Stimulated activated CD8-positive, alpha-beta memory T cell treated with anti-CD3 and anti-CD28 coated beads, Interleukin-15, amount 100 ng/mL, for 48 hours (primary cell): ENCODE measurements around the gene MBTPS1.
"Not testable (repeated sequence)": the region's sequence is repeated elsewhere in the genome, so short reads cannot be mapped to it uniquely, and the experiment has no call there.

Source experiments
- DNase-seq, 2 donors: peaks; one replicate each; pipeline ENCODE4 v3.0.0-alpha.2; 2020; ENCODE audit warnings: low read depth in 2 of 2

The MBTPS1 gene

DNA sequence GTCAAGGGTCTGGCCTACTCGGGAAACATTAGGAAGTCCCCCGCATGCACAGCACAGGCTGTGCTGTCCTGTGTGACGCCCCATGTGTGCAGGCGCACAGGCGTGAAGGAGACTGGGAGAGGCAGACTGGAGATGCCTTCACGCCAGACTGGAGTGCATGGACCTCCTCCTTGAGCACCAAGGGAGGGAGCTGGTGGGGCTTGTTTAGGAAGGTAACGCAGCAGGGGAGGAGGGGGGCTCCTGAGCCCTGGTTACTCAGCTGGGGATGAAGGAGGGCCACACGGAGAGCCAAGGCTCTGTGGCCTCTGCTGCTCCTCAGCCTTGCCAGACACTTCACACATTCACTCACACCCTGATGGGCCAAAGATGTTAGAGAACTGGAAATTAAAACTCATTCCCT, 20.5 kb upstream of the MBTPS1 start:
- DNase-seq: no peak

DNA sequence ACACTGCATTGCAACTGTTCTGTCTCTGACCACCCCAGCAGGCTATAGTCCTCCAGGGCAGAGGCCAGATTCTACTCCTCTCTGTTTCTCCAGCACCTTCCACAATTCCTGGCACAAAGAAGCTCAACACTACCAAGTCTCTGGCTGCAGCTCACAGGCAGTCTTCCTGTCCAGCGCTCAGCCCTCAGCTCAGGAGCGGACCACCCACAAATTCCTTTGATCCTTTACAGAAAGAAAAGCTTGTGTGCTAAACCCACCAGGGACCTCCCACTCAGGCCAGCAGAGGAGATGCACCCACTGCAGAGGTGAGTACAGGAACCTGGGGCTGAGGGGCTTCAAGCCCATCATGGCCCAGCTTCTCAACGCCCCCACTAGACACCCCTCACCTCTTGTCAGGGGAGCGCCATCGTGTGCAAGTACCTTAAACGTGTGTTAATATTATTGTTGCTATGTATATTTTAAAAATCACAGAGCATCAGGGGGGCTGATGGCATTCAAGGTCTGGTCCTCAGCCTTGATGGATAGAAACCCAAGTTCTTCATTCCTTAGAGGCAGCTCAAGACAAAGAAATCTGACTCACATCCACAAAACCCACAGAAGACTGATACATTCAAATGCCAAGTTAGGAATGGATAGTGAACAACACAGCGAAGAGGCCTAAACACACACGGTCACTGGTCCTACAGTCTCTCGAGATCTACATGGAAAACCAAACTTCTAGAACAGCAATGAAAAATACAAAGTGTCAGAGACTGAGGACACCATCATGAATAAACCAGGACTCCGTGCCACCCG, 19.8 kb upstream of the MBTPS1 start:
- no peak for DNase-seq

DNA sequence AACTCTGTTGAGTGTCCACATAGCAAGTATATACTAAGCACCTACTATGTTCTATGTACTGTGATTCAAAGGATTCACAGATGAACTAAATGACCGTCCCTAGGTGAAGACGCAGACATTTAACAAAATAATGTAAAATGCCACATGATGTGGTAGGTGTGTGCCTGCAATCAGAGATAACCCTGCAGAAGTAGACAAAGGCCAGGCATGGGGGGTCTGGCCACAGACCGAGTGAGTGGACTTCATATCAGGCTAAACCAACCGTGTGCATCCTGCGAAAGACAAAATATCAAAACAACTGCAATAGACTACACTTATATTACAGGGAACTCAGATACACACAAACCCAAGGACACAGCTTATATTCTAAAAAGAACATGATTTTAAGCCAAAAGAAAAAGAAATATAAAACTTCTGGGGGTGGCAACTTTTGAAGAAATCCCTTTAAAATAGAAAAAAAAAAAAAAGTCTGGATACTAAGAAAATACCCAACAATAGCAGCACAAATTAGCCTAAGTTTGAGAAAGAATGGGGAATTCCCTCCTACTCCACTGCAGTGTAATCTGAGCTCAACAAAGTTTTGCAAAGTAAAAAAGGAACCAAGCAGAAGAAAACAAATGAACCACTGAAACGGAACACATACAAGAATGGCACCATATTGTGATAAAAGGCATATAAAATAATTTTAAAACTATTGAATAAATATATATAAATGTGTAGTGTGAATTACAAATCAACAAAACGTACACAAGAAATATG, 16.0 kb upstream of the MBTPS1 start:
- no peak for DNase-seq

DNA sequence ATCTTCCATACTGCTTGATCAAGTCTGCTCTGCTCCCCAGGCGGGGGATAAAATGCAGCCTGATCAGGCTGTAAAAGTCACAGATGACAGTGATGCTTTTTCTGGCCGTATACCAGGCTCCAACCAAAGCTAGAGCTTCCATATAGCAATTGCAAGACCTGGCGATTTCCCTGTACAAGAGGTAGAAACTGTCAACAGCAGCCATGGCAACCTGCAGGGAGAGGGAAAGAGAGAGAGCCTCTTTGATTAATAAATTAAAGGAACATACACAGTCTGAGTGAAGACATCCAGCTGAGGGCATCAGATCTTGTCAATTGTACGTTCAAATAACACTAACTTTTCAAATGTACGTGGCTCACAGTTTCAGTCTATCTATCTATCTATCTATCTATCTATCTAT, 14.4 kb upstream of the MBTPS1 start:
- DNase-seq: no peak

DNA sequence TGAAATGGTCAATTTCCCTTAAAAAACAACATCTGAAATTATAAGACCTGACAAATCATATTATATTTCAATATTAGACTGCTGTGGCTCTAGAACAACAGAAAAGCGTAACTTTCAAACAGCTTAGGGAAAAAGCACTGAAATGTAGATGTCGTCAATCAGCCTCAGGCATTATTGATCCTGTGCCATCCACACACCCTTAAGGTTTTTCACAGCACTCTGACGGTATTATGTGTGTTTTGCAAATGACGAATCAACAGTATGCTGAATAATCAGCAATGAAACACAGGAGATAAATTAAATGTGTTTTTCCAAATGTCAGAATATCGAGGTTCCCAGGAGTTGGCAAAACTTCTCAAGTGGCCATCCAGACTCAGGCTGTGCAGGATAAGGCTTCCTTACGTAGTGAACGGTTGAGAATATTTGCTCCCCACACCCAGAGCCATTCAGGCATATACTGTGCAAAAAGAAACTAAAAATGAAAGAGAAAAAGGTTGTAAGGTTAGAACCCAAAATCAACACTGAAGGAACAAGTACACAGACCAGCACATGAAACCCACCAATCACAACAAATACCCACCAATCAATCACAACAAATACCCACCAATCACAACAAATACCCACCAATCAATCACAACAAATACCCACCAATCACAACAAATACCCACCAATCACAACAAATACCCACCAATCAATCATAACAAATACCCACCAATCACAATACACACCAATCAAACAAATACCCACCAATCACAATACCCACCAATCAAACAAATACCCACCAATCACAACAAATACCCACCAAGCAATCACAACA, 7.7 kb upstream of the MBTPS1 start:
- no peak for DNase-seq

DNA sequence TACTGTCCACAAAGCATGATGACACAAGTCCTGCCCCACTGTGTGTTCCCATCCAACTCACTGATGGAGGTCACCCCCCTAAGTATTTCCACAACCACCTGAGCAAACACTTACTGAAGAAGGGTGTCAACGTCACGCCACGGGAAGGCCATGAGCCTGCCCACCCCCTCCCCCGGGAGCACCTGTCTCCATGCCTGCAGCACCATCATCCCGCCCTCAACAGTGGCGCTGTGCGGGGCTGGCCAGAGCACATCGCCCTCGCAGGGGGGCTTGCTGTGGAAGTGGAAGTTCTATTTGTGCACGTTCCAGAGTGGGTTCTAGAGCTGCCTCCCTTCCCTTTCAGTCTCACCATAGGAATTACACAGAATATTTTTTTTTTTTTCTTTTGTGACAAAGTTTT, 4.3 kb upstream of the MBTPS1 start:
- DNase-seq: no peak

DNA sequence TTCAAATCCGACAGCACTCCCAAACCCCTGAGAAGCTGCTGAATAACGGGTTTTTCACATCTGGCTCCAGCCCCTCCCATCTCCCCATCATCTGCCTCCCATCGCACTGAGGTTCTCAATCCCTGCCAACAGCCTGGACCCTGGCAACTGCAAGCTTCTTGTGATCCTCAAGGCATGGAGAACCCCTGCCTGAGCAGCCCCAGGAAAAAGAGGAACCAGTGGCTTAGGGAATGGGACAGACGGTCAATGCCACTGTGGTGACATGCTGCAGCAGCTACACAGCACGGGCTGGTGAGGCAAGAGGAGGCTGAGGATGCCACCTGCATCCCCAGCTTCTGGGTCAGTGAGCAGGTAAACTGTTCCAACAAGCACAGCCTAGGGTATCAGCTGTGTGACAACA, 3.3 kb upstream of the MBTPS1 start:
- no peak for DNase-seq

DNA sequence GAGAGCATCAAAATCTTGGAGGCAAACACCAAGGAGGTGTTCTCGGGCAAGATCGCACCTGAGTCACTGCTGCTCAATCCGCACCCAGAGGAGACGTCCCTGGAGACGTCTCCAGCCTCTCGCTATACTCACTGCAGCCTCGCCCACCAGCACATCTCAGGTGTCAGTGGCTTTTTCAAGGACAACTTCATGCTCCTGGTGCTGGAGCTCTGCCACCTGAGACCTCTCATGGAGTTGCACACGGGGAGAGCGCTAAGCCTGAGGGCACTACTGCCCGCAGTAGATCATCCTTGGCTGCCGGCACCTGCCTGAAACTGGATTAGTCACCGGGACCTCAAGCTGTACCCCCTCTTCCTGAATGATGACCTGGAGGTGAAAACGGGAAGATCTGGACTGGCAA, 2.6 kb upstream of the MBTPS1 start:
- no peak for DNase-seq

DNA sequence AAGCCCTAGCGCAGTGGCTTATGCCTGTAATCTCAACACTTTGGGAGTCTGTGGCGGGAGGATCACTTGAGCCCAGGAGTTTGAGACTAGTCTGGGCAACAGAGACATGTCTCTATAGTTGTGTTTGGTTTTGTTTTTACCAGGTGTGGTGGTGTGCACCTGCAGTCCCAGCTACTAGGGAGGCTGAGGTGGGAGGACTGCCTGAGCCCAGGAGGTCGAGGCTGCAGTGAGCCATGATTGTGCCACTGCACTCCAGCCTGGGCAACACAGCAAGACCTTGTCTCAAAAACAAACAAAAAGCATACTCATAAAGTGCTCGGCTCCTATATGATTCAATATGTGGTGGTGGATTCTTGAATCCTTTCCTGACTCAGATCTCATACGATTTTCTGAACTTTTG, 1.6 kb upstream of the MBTPS1 start:
- DNase-seq: not testable (repeated sequence)

DNA sequence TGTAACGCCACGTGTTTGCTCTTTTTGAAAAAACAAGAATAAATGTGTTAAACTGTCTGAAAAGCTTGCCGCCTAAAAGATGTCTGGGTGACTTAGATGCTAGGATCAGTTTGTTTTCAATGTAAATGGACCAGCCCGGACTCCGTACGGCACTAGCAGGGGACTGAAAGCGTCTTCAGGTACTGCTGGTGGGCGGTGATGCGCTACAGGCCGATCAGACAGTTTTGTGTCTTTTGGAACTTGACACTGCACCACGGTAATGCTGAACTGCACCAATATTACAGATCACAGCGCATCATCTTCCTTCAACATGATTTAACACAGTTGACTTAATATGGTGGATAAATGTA, 727 bp upstream of the MBTPS1 start:
- peak in 1 of 2 donors; percentile 10 for DNase-seq

DNA sequence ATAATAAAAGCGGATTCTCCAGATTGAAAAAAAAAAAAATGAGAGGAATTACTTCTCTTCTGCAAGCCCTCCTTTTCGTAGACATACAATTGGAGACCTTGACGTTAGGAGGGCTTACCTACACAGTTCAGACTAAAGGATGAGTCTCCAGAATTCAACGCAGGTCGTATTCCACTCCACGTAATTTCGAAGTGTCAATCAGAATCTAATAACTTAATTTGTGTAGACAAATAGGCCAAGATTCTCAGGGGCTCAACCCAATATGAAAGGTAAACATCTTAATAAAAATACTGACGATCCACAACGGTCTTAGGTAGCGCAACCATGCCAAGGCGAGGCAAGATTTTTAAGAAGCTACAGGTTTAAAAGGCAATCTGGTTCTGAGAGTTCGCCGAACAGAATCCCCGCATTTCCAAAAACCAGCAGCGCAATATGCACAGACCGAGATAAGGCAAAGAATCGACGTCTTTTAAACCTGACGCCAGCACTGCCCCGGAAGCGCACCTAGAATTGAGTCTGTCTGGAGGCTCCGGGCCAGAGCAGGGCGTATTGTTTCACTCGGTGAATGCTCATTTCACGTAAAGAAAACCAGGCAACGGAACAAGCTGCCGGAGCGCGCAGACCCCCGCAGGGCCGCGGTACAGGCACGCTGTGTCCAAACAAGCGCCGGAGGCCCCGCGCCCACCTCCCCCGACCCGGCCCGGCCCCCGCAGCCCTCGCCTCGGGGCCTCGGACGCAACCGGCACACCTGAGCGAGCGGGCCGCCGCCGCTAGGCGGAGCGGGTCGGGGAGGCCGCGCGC, 623 bp downstream of the MBTPS1 start:
- DNase-seq: no peak

DNA sequence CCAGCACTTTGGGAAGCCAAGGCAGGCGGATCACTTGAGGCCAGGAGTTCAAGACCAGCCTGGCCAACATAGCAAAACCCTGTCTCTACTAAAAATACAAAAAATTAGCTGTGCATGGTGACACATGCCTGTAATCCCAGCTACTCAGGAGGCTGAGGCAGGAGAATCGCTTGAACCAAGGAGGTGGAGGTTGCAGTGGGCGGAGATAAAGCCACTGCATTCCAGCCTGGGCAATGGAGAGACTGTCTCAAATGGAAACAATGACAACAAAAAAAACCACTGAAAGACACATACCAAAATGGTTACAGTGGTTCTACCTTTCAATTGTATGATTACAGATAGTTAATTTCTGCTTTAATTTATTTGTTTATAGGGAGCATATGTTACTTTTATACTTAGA, 4.8 kb downstream of the MBTPS1 start:
- peak in 1 of 2 donors; percentile 30 for DNase-seq

DNA sequence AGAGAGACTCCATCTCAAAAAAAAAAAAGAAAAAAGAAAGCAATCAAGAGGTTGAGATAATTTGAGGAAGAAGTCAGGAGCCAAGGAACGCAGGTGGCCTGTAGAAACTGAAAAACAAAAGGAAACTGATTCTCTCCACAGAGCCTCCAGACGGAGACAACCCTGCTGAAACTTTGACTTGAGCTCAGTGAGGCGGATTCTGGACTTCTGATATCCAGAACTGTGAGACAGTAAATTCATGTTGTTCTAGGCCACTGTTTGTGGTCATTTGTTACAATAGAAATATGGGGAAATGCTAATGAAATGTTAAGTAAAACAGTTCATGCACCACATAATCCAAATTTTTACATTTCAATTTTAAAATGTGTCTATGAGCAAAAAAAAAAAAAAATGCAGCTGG, 5.2 kb downstream of the MBTPS1 start:
- no peak for DNase-seq

DNA sequence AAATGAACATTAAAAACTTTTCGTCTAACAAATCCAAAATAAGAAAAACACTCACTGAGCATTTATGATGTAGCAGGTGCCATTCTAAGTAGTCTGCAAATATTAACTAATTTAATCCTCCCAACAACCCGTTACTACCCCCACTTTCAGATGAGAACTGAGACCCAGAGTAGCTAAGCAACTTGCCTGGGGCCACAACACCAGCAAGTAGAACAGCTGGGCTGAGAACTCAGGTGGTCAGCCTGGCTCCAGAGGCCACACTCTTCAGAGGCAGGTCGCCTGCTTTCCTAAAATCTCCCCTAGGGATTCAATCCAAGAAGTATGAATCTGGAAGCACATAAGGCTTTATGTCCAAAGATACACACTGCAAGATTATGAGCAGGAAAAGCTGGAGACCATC, 6.2 kb downstream of the MBTPS1 start:
- no peak for DNase-seq

DNA sequence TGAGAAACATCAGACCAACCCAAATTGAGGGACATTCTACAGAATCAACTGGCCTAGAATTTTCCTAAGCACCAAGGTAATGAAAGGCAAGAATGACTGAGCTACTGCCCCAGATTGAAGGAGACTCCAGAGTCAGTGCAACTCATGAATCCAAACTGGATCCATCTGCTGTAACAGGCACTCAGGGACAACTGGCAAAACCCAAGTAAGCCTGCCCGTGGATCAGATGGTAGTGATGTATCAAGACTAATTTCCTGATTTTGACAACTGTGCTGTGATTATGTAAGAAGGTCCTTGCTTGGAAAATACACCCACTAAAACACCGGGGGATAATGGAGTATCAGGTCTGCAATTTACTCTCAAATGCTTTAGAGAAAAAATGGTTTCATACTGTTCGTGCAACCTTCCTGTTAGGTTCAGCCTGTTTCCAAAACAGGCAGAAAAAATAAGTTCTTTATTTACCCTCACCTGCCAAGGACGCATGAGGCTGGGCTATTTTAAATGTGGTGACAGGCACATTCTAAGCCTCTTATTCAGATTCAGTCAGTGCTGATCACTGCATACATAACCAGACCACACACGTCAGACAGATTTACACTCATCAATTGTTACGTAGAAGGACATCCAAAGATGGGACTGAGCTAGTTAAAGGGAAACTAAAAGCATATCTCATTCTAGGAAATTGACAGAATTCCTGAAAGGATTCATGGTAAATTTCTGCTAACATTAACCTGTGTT, 7.0 kb downstream of the MBTPS1 start:
- no peak for DNase-seq

DNA sequence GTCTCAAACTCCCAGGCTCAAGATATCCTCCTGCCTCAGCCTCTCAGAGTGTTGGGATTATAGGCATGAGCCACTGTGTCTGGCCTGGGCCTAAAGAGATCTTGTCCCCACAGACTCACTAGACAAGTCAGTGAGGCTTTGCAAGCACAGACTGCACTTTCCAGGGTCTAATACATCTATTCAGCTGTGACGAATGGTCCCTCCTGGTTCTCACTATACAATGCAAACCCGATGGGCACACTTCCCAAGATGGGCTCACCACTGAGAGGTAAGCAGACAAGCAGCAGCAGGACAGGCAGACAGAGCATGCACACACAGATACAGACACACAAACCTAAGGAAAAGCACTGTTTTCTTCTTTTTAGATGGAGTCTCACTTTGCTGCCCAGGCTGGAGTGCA, 8.8 kb downstream of the MBTPS1 start:
- no peak for DNase-seq

DNA sequence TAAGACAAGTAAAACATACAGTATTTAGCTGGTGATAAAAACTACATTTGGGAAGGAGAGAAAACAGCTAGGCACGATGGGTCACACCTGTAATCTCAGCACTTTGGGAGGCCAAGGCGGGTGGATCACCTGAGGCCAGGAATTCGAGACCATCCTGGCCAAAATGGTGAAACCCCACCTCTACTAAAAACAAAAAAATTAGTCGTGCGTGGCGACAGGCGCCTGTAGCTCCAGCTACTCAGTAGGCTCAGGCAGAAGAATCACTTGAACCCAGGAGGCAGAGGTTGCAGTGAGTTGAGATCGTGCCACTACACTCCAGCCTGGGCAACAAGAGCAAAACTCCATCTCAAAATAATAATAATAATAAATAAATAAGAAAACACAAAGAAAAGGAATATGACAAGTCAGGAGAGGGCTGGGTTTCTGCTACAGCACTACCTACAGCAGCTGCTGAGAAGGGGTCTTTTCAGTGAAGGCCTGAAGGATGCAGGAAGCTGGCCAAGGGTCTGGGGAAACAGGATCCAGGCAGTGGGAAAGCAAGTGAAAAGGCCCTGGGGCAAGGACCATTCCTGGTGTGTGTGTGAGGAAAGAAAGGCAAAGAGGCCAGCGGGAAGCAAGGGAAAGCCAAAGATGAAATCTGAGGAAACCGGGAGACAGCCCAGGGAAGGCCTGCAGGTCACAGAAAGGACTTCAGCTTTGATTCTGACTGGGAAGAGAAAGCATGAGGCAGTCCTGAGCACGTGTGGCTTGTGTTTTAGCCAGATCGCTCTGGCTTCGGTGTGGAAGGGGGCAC, 10.6 kb downstream of the MBTPS1 start:
- DNase-seq: no peak

DNA sequence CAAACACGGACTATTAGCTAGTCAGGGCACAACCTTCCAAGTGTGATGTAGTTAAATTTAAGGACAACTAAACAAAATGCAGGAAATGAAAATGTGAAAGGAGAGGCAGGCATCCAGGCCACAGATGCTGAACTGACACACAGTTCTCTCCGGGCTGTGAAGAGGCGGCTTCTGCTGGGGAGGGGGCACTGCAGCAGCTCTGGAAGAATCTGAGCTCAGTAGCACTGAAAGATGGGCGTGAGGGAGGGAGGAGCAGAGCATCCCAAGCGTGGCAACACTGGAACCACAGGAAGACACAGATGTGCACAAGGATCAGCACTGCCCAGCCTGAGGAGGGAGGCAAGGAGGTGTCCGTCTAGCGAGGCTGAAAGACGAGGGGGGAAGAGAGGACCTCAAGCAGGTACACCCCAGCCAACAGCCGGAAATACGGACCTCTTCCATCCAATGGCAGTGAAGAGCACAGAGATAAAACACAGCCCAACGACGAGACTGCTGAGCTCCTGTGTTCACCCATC, 11.4 kb downstream of the MBTPS1 start:
- no peak for DNase-seq

DNA sequence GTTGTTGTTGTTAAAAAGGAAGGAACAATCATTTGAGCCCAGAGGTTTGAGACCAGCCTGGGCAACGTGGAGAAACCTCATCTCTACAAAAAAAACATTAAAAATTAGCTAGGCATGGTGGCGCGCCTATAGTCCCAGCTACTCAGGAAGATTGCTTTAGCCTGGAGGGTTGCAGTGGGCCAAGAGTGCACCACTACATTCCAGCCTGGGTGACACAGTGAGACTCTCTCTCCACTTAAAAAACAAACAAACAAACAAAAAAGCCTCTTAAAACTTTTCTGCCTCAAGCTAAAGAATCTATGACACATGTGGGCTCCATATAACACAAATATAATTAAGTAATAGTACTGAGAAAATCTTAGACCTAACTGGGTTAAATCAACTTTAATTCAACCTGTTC, 12.5 kb downstream of the MBTPS1 start:
- DNase-seq: no peak

DNA sequence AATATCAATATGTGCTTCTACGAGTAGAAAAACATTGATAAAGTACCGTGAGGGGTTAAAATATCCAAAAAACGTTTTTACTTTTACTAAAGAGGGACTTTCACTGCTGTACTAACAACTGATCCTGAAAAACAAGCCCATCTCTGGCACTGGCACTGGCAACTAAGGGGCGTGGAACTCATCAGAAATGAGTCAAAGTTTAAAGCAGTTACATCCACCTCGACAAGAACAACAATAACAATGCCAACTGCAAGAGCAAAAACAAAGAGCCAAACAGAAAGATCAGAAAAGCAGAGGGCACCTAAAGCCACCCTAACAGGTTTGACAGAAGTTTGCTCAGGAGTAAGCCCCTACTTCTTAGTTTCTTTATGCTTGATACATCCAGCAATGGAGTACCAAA, 13.1 kb downstream of the MBTPS1 start:
- no peak for DNase-seq
